Subcutaneous adipose tissue (tissue), 4 donors: ENCODE measurements around the gene TCF3. TPM values are rescaled to one million over a fixed set of nuclear protein-coding genes. Genes with fewer than 3 reads are reported as not detected.

Source experiments
- CTCF ChIP-seq: fragments of 450-650 bp; IDR thresholded peaks from one replicate; pipeline ENCODE4 v1.5.1; 2016; ENCODE audit warnings: low read depth, mild to moderate bottlenecking, control low read depth, antibody characterized with exemption, moderate library complexity
- total RNA-seq, 4 donors: library from RNA; depleted of rRNA; stranded (reverse); fragments of >200 nt; gene quantifications; one replicate each; pipeline ENCODE4 v1.1.0, GENCODE V29; 2016

TCF3 gene
- total RNA-seq, 4 donors from 2014 or later, result 13.0 to 34.8 (median 22.9) TPM

GRCh38 chr19:1619094-1619439 is 33.3 kb downstream of the TCF3 start:
- TF ChIP-seq CTCF, result no peak

DNA sequence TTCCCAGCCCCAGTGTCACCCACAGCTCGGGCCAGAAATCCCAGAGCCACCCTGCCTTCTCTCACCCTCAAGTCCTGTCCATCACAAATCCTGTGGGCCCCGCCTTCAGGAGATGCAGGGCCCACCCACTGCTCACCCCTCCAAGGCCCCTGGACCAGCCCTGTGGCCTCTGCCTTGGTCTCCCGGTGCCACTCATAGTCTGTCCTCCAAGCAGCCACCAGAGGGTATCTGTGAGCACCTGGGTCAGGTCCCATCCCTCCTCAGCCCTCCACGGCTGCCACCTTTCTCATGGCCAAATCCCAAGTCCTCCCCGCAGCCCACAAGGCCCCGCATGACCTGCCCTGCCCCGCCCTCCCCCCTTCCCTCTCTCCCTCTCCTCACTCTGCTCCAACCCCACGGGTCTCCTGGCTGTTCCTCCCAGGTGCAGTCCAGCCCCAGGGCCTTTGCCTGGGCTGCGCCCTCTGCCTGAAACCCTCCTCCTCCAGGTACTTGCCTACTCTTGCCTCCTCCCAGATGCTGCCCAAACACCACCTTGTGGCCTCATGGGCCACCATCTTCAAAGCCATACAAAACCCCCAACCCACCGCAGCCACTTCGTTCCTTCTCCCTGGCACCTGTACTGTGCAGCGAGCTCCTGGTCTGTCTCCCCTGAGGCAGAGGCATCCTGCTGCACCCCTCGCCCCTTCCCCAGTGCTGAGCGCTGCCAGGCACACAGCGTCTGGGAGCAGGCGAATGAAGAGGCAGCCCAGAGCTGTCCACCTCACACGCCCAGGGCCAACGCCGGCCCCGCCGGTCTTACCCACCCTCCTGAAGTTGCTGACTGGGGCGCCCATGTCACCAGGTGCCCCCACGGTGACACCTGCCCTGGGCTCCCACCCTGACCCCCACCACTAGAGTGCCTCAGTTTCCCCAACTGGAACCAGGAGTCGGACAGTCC is 34.0 kb downstream of the TCF3 start:
- no peak for TF ChIP-seq CTCF

GRCh38 chr19:1616875-1617274 is 35.5 kb downstream of the TCF3 start:
- TF ChIP-seq CTCF, result no peak

- no peak for TF ChIP-seq CTCF
Observed at GRCh38 chr19:1616396-1616795, 36.0 kb downstream of the TCF3 start.

GRCh38 chr19:1615156-1615765 is 37.2 kb downstream of the TCF3 start:
- no peak for TF ChIP-seq CTCF

DNA sequence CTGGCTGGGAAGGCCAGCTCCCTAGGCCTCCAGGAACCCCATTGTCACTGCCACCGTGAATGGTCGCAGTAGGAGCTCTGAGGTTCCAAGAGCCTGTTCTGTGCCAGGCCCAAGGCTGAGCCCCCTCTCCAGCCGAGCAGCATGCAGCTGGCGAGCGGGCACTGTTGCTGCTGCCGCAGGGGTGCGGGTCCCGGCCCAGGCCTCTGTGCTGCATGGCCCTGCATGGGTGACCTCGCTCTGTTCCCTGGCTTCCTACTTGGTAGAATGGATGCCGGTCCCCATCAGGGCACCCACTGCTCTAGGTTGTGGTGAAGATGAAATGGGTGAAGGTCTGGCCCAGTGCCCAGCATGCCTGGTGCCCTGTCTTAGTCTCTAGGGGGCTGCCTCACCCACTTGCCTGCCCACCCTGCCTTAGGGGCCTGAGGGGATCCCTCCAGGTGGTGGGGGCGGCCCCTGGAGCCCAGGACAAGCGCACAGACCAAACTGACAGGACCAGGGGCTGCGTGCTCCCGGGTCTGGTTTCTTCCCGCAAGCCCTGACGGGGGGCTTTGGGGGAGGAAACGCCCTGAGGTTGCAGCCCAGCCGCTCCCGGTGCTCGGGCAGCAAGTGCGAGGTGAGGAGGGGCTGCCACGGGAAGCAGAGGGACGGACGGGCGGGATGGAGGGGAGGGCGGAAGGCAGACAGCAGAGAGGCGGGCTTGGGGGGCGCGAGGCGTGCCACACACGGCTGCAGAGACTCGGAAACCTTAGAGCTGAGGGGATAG is 38.4 kb downstream of the TCF3 start:
- TF ChIP-seq CTCF, result no peak

- TF ChIP-seq CTCF, result no peak
Observed at GRCh38 chr19:1613146-1613545, 39.3 kb downstream of the TCF3 start.
